Measurements from ENCODE around the gene TAP2. TPM values are rescaled to one million over a fixed set of nuclear protein-coding genes. Genes with fewer than 3 reads are reported as not detected.

Gene TAP2
- total and polyA plus RNA-seq, 10 of the 15 experiments (the other 5 are each of a cell fraction or from before 2014, with no cell fraction given): 5.3 to 77.2 (median 35.3) TPM

DNA sequence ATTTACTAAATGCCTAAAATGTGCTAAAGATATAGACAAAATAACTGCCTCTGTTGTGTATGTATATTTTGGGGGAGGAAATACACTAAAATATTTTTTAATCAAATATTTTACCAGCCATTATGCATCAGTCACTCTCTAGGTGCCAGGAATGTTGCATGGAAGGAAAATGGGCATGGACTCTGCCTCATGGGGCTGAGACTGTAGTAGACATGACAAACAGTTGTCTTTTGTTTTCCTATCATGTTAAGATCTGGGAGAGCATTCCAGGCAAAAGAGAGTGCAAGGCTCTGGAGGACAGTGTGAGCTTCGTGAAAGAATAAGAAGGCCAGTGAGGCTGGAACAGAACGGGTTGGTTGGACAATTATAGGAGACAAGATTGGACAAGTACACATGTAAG, 48.2 kb downstream of the TAP2 start (continued):
- TF ChIP-seq, protein P1, sequence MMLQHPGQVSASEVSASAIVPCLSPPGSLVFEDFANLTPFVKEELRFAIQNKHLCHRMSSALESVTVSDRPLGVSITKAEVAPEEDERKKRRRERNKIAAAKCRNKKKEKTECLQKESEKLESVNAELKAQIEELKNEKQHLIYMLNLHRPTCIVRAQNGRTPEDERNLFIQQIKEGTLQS (IDR thresholded peaks at IDR 0.05; ENCODE audit: borderline replicate concordance, extremely low read depth, low read depth, low read length): no peak
- no peak for TF ChIP-seq HDAC2 (IDR thresholded peaks at IDR 0.05)
- no peak for TF ChIP-seq NFYB (IDR thresholded peaks at IDR 0.05; ENCODE audit: insufficient read depth, low read depth, low read length)
- TF ChIP-seq, protein P2, sequence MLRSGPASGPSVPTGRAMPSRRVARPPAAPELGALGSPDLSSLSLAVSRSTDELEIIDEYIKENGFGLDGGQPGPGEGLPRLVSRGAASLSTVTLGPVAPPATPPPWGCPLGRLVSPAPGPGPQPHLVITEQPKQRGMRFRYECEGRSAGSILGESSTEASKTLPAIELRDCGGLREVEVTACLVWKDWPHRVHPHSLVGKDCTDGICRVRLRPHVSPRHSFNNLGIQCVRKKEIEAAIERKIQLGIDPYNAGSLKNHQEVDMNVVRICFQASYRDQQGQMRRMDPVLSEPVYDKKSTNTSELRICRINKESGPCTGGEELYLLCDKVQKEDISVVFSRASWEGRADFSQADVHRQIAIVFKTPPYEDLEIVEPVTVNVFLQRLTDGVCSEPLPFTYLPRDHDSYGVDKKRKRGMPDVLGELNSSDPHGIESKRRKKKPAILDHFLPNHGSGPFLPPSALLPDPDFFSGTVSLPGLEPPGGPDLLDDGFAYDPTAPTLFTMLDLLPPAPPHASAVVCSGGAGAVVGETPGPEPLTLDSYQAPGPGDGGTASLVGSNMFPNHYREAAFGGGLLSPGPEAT (IDR thresholded peaks at IDR 0.05; ENCODE audit: low read depth): no peak

Other genes with a start within 250 kb of the TAP2 start
Only the 7 nearest of the 15 such genes appear.
- 12.3 and 14.1 TPM in 2 replicates for gene HLA-DQA2, start 97.3 kb downstream of the TAP2 start, total RNA-seq (2014; rRNA removed)
- gene HLA-DQA2, start 97.3 kb downstream of the TAP2 start, total RNA-seq (2014; rRNA removed; fragmentation: Illumina TruSeq; extraction: Trizol): 14.3 and 15.4 TPM in 2 replicates
- gene HLA-DQA2, start 97.3 kb downstream of the TAP2 start, total RNA-seq (2021): 24.2 and 26.5 TPM in 2 replicates
- 22.5 and 25.2 TPM in 2 replicates for gene HLA-DQA2, start 97.3 kb downstream of the TAP2 start, polyA plus RNA-seq (2011; rRNA removed)
- gene HLA-DQA2, start 97.3 kb downstream of the TAP2 start, polyA plus RNA-seq (2014; fragmentation: Illumina TruSeq; extraction: Trizol): 8.9 and 9.1 TPM in 2 replicates
- 10 to 100 TPM; 17.2 to 21.8 TPM for gene HLA-DQA2, start 97.3 kb downstream of the TAP2 start, polyA plus RNA-seq (2014; fragmentation: Nextera tagmentation; extraction: Ambion mirVana)
- 19.9 and 26.4 TPM in 2 replicates for gene HLA-DQA2, start 97.3 kb downstream of the TAP2 start, polyA plus RNA-seq (2014; rRNA removed)
- 10 to 100 TPM; 11.8 to 12.5 TPM for gene HLA-DQA2, start 97.3 kb downstream of the TAP2 start, polyA plus RNA-seq (2016; fragmentation: Nextera tagmentation; extraction: Ambion mirVana)
- gene HLA-DQB2, start 75.2 kb downstream of the TAP2 start, total RNA-seq (2014; rRNA removed): 0.28 and 0.76 TPM in 2 replicates
- 5.6 and 7.4 TPM in 2 replicates for gene HLA-DQB2, start 75.2 kb downstream of the TAP2 start, total RNA-seq (2014; rRNA removed; fragmentation: Illumina TruSeq; extraction: Trizol)
- gene HLA-DQB2, start 75.2 kb downstream of the TAP2 start, total RNA-seq (2021): 26.7 and 27.1 TPM in 2 replicates
- 6.5 and 10.1 TPM in 2 replicates for gene HLA-DQB2, start 75.2 kb downstream of the TAP2 start, polyA plus RNA-seq (2011; rRNA removed)
- 0.38 and 3.1 TPM in 2 replicates for gene HLA-DQB2, start 75.2 kb downstream of the TAP2 start, polyA plus RNA-seq (2014; fragmentation: Illumina TruSeq; extraction: Trizol)
- gene HLA-DQB2, start 75.2 kb downstream of the TAP2 start, polyA plus RNA-seq (2014; fragmentation: Nextera tagmentation; extraction: Ambion mirVana): 1 to 10 TPM; 6.6 to 9.5 TPM
- gene HLA-DQB2, start 75.2 kb downstream of the TAP2 start, polyA plus RNA-seq (2014; rRNA removed): 0.38 and 0.90 TPM in 2 replicates
- 10 to 100 TPM; 18.5 to 20.2 TPM for gene HLA-DQB2, start 75.2 kb downstream of the TAP2 start, polyA plus RNA-seq (2016; fragmentation: Nextera tagmentation; extraction: Ambion mirVana)
- 38.4 and 43.5 TPM in 2 replicates for gene HLA-DOB, start 21.7 kb downstream of the TAP2 start, total RNA-seq (2014; rRNA removed)
- gene HLA-DOB, start 21.7 kb downstream of the TAP2 start, total RNA-seq (2014; rRNA removed; fragmentation: Illumina TruSeq; extraction: Trizol): 33.3 and 38.1 TPM in 2 replicates
- 30.3 and 31.5 TPM in 2 replicates for gene HLA-DOB, start 21.7 kb downstream of the TAP2 start, total RNA-seq (2021)
- 32.7 and 41.1 TPM in 2 replicates for gene HLA-DOB, start 21.7 kb downstream of the TAP2 start, polyA plus RNA-seq (2011; rRNA removed)
- 47.8 and 63.6 TPM in 2 replicates for gene HLA-DOB, start 21.7 kb downstream of the TAP2 start, polyA plus RNA-seq (2014; fragmentation: Illumina TruSeq; extraction: Trizol)
- gene HLA-DOB, start 21.7 kb downstream of the TAP2 start, polyA plus RNA-seq (2014; fragmentation: Nextera tagmentation; extraction: Ambion mirVana): 10 to 100 TPM; 75.6 to 79.1 TPM
- gene HLA-DOB, start 21.7 kb downstream of the TAP2 start, polyA plus RNA-seq (2014; rRNA removed): 30.6 and 35.5 TPM in 2 replicates
- gene HLA-DOB, start 21.7 kb downstream of the TAP2 start, polyA plus RNA-seq (2016; fragmentation: Nextera tagmentation; extraction: Ambion mirVana): 10 to 100 TPM; 27.4 to 29.6 TPM
- 386 and 388 TPM in 2 replicates for gene PSMB8, start 5.3 kb upstream of the TAP2 start, total RNA-seq (2014; rRNA removed)
- 311 and 327 TPM in 2 replicates for gene PSMB8, start 5.3 kb upstream of the TAP2 start, total RNA-seq (2014; rRNA removed; fragmentation: Illumina TruSeq; extraction: Trizol)
- gene PSMB8, start 5.3 kb upstream of the TAP2 start, total RNA-seq (2021): 366 TPM in 2 replicates
- 321 and 384 TPM in 2 replicates for gene PSMB8, start 5.3 kb upstream of the TAP2 start, polyA plus RNA-seq (2011; rRNA removed)
- 272 and 304 TPM in 2 replicates for gene PSMB8, start 5.3 kb upstream of the TAP2 start, polyA plus RNA-seq (2014; fragmentation: Illumina TruSeq; extraction: Trizol)
- gene PSMB8, start 5.3 kb upstream of the TAP2 start, polyA plus RNA-seq (2014; fragmentation: Nextera tagmentation; extraction: Ambion mirVana): 100 to 1,000 TPM; 353 to 557 TPM
- gene PSMB8, start 5.3 kb upstream of the TAP2 start, polyA plus RNA-seq (2014; rRNA removed): 374 and 411 TPM in 2 replicates
- gene PSMB8, start 5.3 kb upstream of the TAP2 start, polyA plus RNA-seq (2016; fragmentation: Nextera tagmentation; extraction: Ambion mirVana): 100 to 1,000 TPM; 495 to 538 TPM
- 179 and 183 TPM in 2 replicates for gene TAP1, start 15.0 kb upstream of the TAP2 start, total RNA-seq (2014; rRNA removed)
- 103 and 108 TPM in 2 replicates for gene TAP1, start 15.0 kb upstream of the TAP2 start, total RNA-seq (2014; rRNA removed; fragmentation: Illumina TruSeq; extraction: Trizol)
- 177 and 194 TPM in 2 replicates for gene TAP1, start 15.0 kb upstream of the TAP2 start, total RNA-seq (2021)
- 136 and 198 TPM in 2 replicates for gene TAP1, start 15.0 kb upstream of the TAP2 start, polyA plus RNA-seq (2011; rRNA removed)
- 107 and 126 TPM in 2 replicates for gene TAP1, start 15.0 kb upstream of the TAP2 start, polyA plus RNA-seq (2014; fragmentation: Illumina TruSeq; extraction: Trizol)
- gene TAP1, start 15.0 kb upstream of the TAP2 start, polyA plus RNA-seq (2014; fragmentation: Nextera tagmentation; extraction: Ambion mirVana): 10 to 100 TPM; 33.4 to 60.0 TPM
- gene TAP1, start 15.0 kb upstream of the TAP2 start, polyA plus RNA-seq (2014; rRNA removed): 160 and 161 TPM in 2 replicates
- gene TAP1, start 15.0 kb upstream of the TAP2 start, polyA plus RNA-seq (2016; fragmentation: Nextera tagmentation; extraction: Ambion mirVana): 100 to 1,000 TPM; 230 to 249 TPM
- gene PSMB9, start 15.5 kb upstream of the TAP2 start, total RNA-seq (2014; rRNA removed): 251 and 255 TPM in 2 replicates
- 167 and 171 TPM in 2 replicates for gene PSMB9, start 15.5 kb upstream of the TAP2 start, total RNA-seq (2014; rRNA removed; fragmentation: Illumina TruSeq; extraction: Trizol)
- gene PSMB9, start 15.5 kb upstream of the TAP2 start, total RNA-seq (2021): 237 and 271 TPM in 2 replicates
- 253 and 359 TPM in 2 replicates for gene PSMB9, start 15.5 kb upstream of the TAP2 start, polyA plus RNA-seq (2011; rRNA removed)
- gene PSMB9, start 15.5 kb upstream of the TAP2 start, polyA plus RNA-seq (2014; fragmentation: Illumina TruSeq; extraction: Trizol): 86.8 and 181 TPM in 2 replicates
- 100 to 1,000 TPM; 202 to 299 TPM for gene PSMB9, start 15.5 kb upstream of the TAP2 start, polyA plus RNA-seq (2014; fragmentation: Nextera tagmentation; extraction: Ambion mirVana)
- gene PSMB9, start 15.5 kb upstream of the TAP2 start, polyA plus RNA-seq (2014; rRNA removed): 341 and 375 TPM in 2 replicates
- gene PSMB9, start 15.5 kb upstream of the TAP2 start, polyA plus RNA-seq (2016; fragmentation: Nextera tagmentation; extraction: Ambion mirVana): 100 to 1,000 TPM; 483 to 517 TPM
- 141 and 149 TPM in 2 replicates for gene HLA-DMB, start 102.3 kb upstream of the TAP2 start, total RNA-seq (2014; rRNA removed)
- 117 and 120 TPM in 2 replicates for gene HLA-DMB, start 102.3 kb upstream of the TAP2 start, total RNA-seq (2014; rRNA removed; fragmentation: Illumina TruSeq; extraction: Trizol)
- gene HLA-DMB, start 102.3 kb upstream of the TAP2 start, total RNA-seq (2021): 106 and 114 TPM in 2 replicates
- gene HLA-DMB, start 102.3 kb upstream of the TAP2 start, polyA plus RNA-seq (2011; rRNA removed): 140 and 173 TPM in 2 replicates
- gene HLA-DMB, start 102.3 kb upstream of the TAP2 start, polyA plus RNA-seq (2014; fragmentation: Illumina TruSeq; extraction: Trizol): 136 and 158 TPM in 2 replicates
- 100 to 1,000 TPM; 117 to 170 TPM for gene HLA-DMB, start 102.3 kb upstream of the TAP2 start, polyA plus RNA-seq (2014; fragmentation: Nextera tagmentation; extraction: Ambion mirVana)
- gene HLA-DMB, start 102.3 kb upstream of the TAP2 start, polyA plus RNA-seq (2014; rRNA removed): 114 and 116 TPM in 2 replicates
- 100 to 1,000 TPM; 160 to 168 TPM for gene HLA-DMB, start 102.3 kb upstream of the TAP2 start, polyA plus RNA-seq (2016; fragmentation: Nextera tagmentation; extraction: Ambion mirVana)

All from GM12878 (cell line).